ENCODE measurements around the gene CELF1.
A peak's percentile ranks its signal among the peaks of the same experiment; 100 is the strongest.

CELF1 gene

GRCh38 chr11:47570651-47571356, 17.9 kb upstream of the CELF1 start:
- Histone ChIP-seq H3K79me2 (ENCODE audit: insufficient read depth, low read length) (peaks cover 79% of the 10 kb centered on the region), H4K20me1 (ENCODE audit: insufficient read depth, low read length, poor library complexity, severe bottlenecking) (peaks cover 11% of the 10 kb centered on the region)

DNA sequence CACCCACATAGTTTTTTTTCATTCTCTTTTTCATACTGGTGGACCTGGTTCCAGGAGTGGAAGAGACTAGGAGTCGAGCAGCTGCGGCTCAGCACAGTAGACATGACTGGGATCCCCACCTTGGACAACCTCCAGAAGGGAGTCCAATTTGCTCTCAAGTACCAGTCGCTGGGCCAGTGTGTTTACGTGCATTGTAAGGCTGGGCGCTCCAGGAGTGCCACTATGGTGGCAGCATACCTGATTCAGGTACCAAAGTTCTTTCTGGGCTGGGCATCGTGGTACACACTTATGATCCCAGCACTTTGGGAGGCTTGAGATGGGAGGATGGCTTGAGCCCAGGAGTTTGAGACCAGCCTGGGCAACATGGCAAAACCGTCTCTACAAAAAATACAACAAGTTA, 16.7 kb upstream of the CELF1 start:
- no peak overlapping the region for H3K4me3 ChIP-seq (ENCODE audit: low read length, poor library complexity, severe bottlenecking)
- peaks cover 84% of the 10 kb centered on the region for H3K79me2 ChIP-seq (ENCODE audit: insufficient read depth, low read length)
- H3K9ac ChIP-seq (ENCODE audit: low read depth, low read length, poor library complexity, severe bottlenecking), result no peak overlapping the region
- no peaks in the 10 kb centered on the region for H3K9me2 ChIP-seq (replicated peaks; ENCODE audit: low read depth, low read length)
- H3K9me3 ChIP-seq (ENCODE audit: insufficient read depth, low read depth, low read length), result no peaks in the 10 kb centered on the region
- H3K4me2 ChIP-seq (ENCODE audit: low read depth, low read length, poor library complexity, severe bottlenecking), result peak overlapping the region; percentile 47
- TF ChIP-seq, protein P1, sequence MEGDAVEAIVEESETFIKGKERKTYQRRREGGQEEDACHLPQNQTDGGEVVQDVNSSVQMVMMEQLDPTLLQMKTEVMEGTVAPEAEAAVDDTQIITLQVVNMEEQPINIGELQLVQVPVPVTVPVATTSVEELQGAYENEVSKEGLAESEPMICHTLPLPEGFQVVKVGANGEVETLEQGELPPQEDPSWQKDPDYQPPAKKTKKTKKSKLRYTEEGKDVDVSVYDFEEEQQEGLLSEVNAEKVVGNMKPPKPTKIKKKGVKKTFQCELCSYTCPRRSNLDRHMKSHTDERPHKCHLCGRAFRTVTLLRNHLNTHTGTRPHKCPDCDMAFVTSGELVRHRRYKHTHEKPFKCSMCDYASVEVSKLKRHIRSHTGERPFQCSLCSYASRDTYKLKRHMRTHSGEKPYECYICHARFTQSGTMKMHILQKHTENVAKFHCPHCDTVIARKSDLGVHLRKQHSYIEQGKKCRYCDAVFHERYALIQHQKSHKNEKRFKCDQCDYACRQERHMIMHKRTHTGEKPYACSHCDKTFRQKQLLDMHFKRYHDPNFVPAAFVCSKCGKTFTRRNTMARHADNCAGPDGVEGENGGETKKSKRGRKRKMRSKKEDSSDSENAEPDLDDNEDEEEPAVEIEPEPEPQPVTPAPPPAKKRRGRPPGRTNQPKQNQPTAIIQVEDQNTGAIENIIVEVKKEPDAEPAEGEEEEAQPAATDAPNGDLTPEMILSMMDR (conservative IDR thresholded peaks at IDR 0.05; ENCODE audit: low read length), result no peak
- no peak for TF ChIP-seq EZH2phosphoT487 (IDR thresholded peaks at IDR 0.05; ENCODE audit: borderline replicate concordance)
- no peaks in the 10 kb centered on the region for H3K27me3 ChIP-seq (ENCODE audit: insufficient read depth, low read length, poor library complexity, severe bottlenecking)
- H2AFZ ChIP-seq (ENCODE audit: low read length), result no peak overlapping the region
- peaks cover 11% of the 10 kb centered on the region for H4K20me1 ChIP-seq (ENCODE audit: insufficient read depth, low read length, poor library complexity, severe bottlenecking)
- peaks cover 34% of the 10 kb centered on the region; the same call in 1 of the 2 replicates for H3K36me3 ChIP-seq (ENCODE audit: insufficient read depth, low read length)
- H3F3A ChIP-seq (ENCODE audit: low read depth), result no peaks in the 10 kb centered on the region
- H3K4me1 ChIP-seq (ENCODE audit: insufficient read depth, low read length, poor library complexity, severe bottlenecking), result peaks cover 29% of the 10 kb centered on the region

More at GRCh38 chr11:47570651-47571356, 17.9 kb upstream of the CELF1 start:
- Histone ChIP-seq H3K4me2 (ENCODE audit: low read depth, low read length, poor library complexity, severe bottlenecking) (peak overlapping the region; percentile 47), H3K9me2 (replicated peaks; ENCODE audit: low read depth, low read length) (no peaks in the 10 kb centered on the region), H3K4me1 (ENCODE audit: insufficient read depth, low read length, poor library complexity, severe bottlenecking) (peaks cover 26% of the 10 kb centered on the region), H3K4me3 (ENCODE audit: low read length, poor library complexity, severe bottlenecking) (no peak overlapping the region), H3K9ac (ENCODE audit: low read depth, low read length, poor library complexity, severe bottlenecking) (no peak overlapping the region), H2AFZ (ENCODE audit: low read length) (no peak overlapping the region), H3K9me3 (ENCODE audit: insufficient read depth, low read depth, low read length) (no peaks in the 10 kb centered on the region), H3K27me3 (ENCODE audit: insufficient read depth, low read length, poor library complexity, severe bottlenecking) (no peaks in the 10 kb centered on the region), H3K36me3 (ENCODE audit: insufficient read depth, low read length) (peaks cover 34% of the 10 kb centered on the region; the same call in 1 of the 2 replicates), H3F3A (ENCODE audit: low read depth) (no peaks in the 10 kb centered on the region)
- TF ChIP-seq EZH2phosphoT487 (IDR thresholded peaks at IDR 0.05; ENCODE audit: borderline replicate concordance), result no peak
- TF ChIP-seq, protein P1 (conservative IDR thresholded peaks at IDR 0.05; ENCODE audit: low read length), result no peak

DNA sequence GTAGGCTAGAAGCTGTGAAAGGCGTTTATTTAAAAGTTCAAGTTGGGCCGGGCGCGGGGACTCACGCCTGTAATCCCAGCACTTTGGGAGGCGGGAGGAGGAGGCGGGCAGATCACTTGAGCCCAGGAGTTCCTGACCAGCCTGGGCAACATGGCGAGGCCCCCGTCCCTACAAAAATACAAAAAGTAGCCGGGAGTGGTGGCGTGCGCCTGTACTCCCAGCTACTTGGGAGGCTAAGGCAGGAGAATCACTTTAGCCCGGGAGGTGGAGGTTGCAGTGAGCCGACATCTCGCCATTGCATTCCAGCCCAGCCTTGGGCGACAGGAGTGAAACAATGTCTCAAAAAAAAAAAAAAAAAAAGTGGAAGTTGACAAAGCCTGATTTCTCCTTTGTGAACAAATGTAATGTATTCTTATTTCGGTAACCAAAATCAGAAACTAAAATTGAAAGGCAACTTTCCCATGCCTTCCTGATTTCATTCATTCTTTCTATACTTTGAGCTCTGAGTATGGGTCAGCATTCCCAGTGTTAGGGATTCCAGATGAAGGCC, 13.3 kb upstream of the CELF1 start:
- Histone ChIP-seq H2AFZ (ENCODE audit: low read length) (peak overlapping the region; percentile 84), H3K79me2 (ENCODE audit: insufficient read depth, low read length) (peaks cover 67% of the 10 kb centered on the region), H4K20me1 (ENCODE audit: insufficient read depth, low read length, poor library complexity, severe bottlenecking) (peaks cover 4% of the 10 kb centered on the region), H3K4me2 (ENCODE audit: low read depth, low read length, poor library complexity, severe bottlenecking) (peak overlapping the region; percentile 90), H3F3A (ENCODE audit: low read depth) (no peaks in the 10 kb centered on the region), H3K9me3 (ENCODE audit: insufficient read depth, low read depth, low read length) (no peaks in the 10 kb centered on the region), H3K9ac (ENCODE audit: low read depth, low read length, poor library complexity, severe bottlenecking) (peak overlapping the region; percentile 99), H3K4me3 (ENCODE audit: low read length, poor library complexity, severe bottlenecking) (peak overlapping the region; percentile 100), H3K36me3 (ENCODE audit: insufficient read depth, low read length) (peaks cover 7% of the 10 kb centered on the region; the same call in 1 of the 2 replicates), H3K4me1 (ENCODE audit: insufficient read depth, low read length, poor library complexity, severe bottlenecking) (peaks cover 29% of the 10 kb centered on the region), H3K9me2 (replicated peaks; ENCODE audit: low read depth, low read length) (no peaks in the 10 kb centered on the region), H3K27me3 (ENCODE audit: insufficient read depth, low read length, poor library complexity, severe bottlenecking) (no peaks in the 10 kb centered on the region)
- TF ChIP-seq, protein P1 (conservative IDR thresholded peaks at IDR 0.05; ENCODE audit: low read length), result no peak
